BLaER1 (cell line): Measurements from ENCODE around the gene SULT2A1.
"Not testable (repeated sequence)": the region's sequence is repeated elsewhere in the genome, so short reads cannot be mapped to it uniquely, and the experiment has no call there.

Experiments used
- H3K27ac ChIP-seq: shearing (Covaris generic); formaldehyde crosslinking; 2 replicates; pipeline ENCODE4 v1.8.1; 2022
- H3K27me3 ChIP-seq: shearing (Covaris generic); formaldehyde crosslinking; 2 replicates; pipeline ENCODE4 v1.8.1; 2022
- H3K36me3 ChIP-seq: shearing (Covaris generic); formaldehyde crosslinking; 2 replicates; pipeline ENCODE4 v1.8.1; 2022
- H3K4me1 ChIP-seq: shearing (Covaris generic); formaldehyde crosslinking; 2 replicates; pipeline ENCODE4 v1.8.1; 2022
- H3K4me2 ChIP-seq: shearing (Covaris generic); formaldehyde crosslinking; 2 replicates; pipeline ENCODE4 v1.8.1; 2022
- H3K4me3 ChIP-seq: shearing (Covaris generic); formaldehyde crosslinking; 2 replicates; pipeline ENCODE4 v1.8.1; 2022
- H3K9ac ChIP-seq: shearing (Covaris generic); formaldehyde crosslinking; 2 replicates; pipeline ENCODE4 v1.8.1; 2022
- H3K9me3 ChIP-seq: shearing (Covaris generic); formaldehyde crosslinking; 2 replicates; pipeline ENCODE4 v1.8.1; 2022
- H4K20me1 ChIP-seq: shearing (Covaris generic); formaldehyde crosslinking; 2 replicates; pipeline ENCODE4 v1.8.1; 2022
- Cebpa-rat ChIP-seq: shearing (Covaris generic); IDR thresholded peaks from 2 replicates; pipeline ENCODE4 v1.8.1; 2022

SULT2A1 gene

DNA sequence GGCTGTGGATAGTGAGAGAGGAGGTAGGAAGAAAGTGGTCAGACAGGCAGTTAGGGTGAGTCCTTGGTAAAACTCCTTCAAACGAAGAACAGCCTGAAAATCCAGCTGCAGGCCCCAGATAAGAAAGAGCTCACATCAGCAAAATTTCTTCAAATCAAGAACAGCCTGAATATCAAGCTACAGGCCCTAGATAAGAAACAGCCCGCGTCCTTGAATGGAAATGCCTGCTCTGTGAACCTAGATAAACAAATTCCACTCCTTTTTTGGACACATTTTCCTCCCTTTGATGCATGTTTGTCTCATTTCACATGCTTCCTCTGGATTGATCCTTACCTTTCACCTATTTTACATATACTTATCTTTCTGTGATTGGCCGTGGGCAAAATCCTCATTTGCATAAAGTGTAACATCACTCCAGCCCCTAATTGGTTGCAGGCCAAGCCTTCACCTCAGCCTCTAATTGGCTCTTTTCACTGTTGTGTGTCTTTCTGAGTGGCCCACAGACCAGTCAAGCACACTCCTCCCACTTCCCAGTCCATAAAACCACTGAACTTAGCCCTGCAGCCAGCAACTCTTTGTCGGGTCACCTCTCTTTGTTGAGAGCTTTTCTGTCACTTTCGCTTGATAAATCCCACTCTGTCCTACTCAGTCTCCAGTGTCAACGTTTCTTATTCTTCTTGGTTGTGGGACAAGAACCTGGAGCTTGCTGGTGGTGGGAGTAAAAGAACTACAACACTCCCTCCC is 6.0 kb upstream of the SULT2A1 start:
- Histone ChIP-seq H3K4me3 (no peak overlapping the region), H4K20me1 (no peaks in the 10 kb centered on the region), H3K4me2 (no peak overlapping the region), H3K9me3 (peaks cover 31% of the 10 kb centered on the region), H3K4me1 (no peaks in the 10 kb centered on the region), H3K27me3 (no peaks in the 10 kb centered on the region), H3K36me3 (no peaks in the 10 kb centered on the region), H3K27ac (no peak overlapping the region), H3K9ac (no peak overlapping the region)
- TF ChIP-seq Cebpa-rat, result no peak

DNA sequence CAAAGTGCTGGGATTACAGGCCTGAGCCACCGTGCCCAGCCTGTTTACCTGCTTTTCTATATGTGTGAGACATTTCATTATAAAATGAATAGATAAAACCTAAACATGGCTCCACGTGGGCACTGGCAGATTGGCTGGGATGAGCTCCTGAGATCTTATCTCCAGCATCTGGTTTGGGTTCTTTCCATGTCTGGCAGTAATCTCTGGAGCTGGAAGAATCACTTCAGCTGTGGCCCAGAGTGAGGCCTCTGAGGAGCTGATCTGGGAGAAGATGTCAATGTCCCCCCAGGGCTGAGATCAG is 5.5 kb upstream of the SULT2A1 start:
- Histone ChIP-seq H3K4me3 (no peak overlapping the region), H3K27me3 (no peaks in the 10 kb centered on the region), H3K27ac (no peak overlapping the region), H3K9me3 (peaks cover 31% of the 10 kb centered on the region), H4K20me1 (no peaks in the 10 kb centered on the region), H3K4me2 (no peak overlapping the region), H3K4me1 (no peaks in the 10 kb centered on the region), H3K36me3 (no peaks in the 10 kb centered on the region), H3K9ac (no peak overlapping the region)
- no peak for TF ChIP-seq Cebpa-rat

DNA sequence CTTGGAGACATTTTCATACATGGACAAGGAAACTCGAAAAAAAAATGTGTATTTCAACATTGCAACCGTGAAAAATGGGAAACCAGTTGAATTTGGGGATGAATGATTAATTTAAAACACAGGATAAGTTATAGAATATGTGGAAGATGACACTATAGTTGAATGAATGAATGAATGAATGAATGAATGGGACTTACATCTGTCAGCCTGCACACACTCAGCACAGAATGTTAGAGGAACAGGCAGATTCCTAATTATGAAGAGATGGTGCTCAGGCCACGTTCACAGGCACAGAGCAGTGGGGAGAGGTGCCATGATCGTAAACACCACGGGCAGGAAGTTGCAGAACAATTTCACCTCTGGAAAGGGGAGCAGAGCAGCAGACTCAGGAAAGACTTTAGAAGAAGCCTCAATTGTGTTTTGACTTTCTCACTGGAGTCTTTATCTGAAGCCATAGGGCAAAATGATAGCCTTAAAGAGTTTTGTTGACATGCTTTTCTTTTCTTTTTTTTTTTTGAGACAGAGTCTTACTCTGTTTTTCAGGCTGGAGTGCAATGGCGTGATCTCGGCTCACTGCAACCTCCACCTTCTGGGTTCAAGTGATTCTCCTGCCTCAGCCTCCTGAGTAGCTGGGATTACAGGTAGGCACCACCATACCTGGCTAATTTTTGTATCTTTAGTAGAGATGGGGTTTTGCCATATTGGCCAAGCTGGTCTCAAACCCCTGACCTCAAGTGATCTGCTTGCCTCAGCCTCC is 4.9 kb upstream of the SULT2A1 start:
- Histone ChIP-seq H4K20me1 (no peaks in the 10 kb centered on the region), H3K4me1 (no peaks in the 10 kb centered on the region), H3K4me3 (no peak overlapping the region), H3K4me2 (no peak overlapping the region), H3K9me3 (peaks cover 28% of the 10 kb centered on the region), H3K27ac (no peak overlapping the region), H3K27me3 (no peaks in the 10 kb centered on the region), H3K9ac (no peak overlapping the region), H3K36me3 (no peaks in the 10 kb centered on the region)
- TF ChIP-seq Cebpa-rat, result no peak

DNA sequence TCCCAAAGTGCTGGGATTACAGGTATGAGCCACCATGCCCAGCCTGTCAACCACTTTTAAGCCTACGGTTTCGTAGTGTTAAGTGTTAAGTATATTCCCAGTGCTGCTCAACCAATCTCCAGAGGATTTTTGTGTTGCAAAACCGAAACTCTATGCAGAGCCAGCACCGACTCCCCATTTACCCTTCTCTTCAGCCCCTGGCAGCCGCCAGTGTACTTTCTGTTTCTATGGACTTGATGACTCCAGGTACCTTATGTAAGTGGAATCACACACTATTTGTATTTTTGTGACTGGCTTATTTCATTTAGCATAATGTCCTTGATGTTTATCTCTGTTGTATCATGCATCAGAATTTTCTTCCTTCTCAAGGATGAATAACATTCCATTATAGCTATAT is 1.1 kb downstream of the SULT2A1 start:
- no peak overlapping the region for H3K4me3 ChIP-seq
- H3K36me3 ChIP-seq, result no peaks in the 10 kb centered on the region
- H3K27ac ChIP-seq, result no peak overlapping the region
- H3K9me3 ChIP-seq, result no peaks in the 10 kb centered on the region
- H3K9ac ChIP-seq, result no peak overlapping the region
- H3K4me2 ChIP-seq, result no peak overlapping the region
- H4K20me1 ChIP-seq, result no peaks in the 10 kb centered on the region
- no peaks in the 10 kb centered on the region for H3K27me3 ChIP-seq
- H3K4me1 ChIP-seq, result no peaks in the 10 kb centered on the region
- TF ChIP-seq Cebpa-rat, result no peak

DNA sequence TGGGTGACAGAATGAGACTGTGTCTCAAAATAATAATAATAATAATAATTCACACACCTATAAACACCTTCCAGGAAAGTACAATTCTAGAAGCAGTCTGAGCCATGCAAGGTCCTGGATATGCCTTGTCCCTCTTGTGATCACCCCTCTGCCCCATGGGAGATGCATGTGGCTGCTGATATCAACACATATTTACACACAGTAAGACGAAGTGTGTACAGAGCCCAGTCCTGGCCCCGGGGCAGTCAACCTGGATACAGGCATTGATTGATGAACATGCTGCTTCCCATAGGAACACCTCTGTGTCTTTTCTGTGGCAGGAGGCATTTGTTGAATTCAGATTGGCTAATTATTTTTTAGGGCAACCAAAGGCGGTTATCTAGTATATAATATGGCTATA is 3.2 kb downstream of the SULT2A1 start:
- no peaks in the 10 kb centered on the region for H4K20me1 ChIP-seq
- H3K4me1 ChIP-seq, result peaks cover 15% of the 10 kb centered on the region
- H3K36me3 ChIP-seq, result no peaks in the 10 kb centered on the region
- no peak overlapping the region for H3K9ac ChIP-seq
- TF ChIP-seq Cebpa-rat, result no peak
- no peaks in the 10 kb centered on the region for H3K9me3 ChIP-seq
- H3K4me3 ChIP-seq, result no peak overlapping the region
- no peak overlapping the region for H3K4me2 ChIP-seq
- H3K27me3 ChIP-seq, result no peaks in the 10 kb centered on the region
- H3K27ac ChIP-seq, result no peak overlapping the region

DNA sequence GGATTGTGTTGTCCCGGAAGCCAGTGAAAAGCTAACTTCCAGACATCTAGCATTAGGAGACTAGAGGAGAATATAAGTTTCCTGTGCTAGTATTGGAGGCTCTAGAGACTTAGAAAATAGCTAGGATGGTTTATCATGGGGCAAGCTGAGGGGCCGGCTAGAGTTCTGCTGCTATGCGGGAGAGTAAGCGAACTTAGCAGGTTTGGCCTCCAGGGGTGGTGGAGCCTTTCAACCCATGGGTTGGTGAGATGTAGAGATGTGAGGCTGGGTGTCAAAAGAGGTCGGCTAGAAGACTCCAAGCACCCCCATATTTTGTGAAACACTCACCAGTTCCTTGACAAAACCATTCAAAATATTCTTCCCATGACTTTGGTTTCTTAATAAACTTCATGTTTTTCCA is 4.4 kb downstream of the SULT2A1 start:
- no peak overlapping the region for H3K4me2 ChIP-seq
- TF ChIP-seq Cebpa-rat, result no peak
- no peaks in the 10 kb centered on the region for H3K9me3 ChIP-seq
- H3K4me3 ChIP-seq, result no peak overlapping the region
- H4K20me1 ChIP-seq, result no peaks in the 10 kb centered on the region
- H3K27ac ChIP-seq, result no peak overlapping the region
- H3K36me3 ChIP-seq, result no peaks in the 10 kb centered on the region
- no peaks in the 10 kb centered on the region for H3K27me3 ChIP-seq
- H3K9ac ChIP-seq, result no peak overlapping the region
- peaks cover 15% of the 10 kb centered on the region for H3K4me1 ChIP-seq

DNA sequence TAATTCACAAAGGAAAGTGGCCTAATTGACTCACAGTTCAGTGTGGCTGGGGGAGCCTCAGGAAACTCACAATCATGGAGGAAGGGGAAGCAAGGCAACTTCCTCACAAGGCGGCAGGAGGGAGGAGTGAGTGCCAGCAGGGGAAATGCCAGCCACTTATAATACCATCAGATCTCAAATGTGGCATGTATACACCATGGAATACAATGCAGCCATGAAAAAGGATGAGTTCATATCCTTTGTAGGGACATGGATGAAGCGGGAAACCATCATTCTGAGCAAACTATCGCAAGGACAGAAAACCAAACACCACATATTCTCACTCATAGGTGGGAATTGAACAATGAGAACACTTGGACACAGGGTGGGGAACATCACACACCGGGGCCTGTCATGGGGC is 6.7 kb downstream of the SULT2A1 start:
- Histone ChIP-seq H3K4me2 (peak overlapping the region; percentile 45), H3K4me1 (peaks cover 15% of the 10 kb centered on the region)
- not testable (repeated sequence) for H3K36me3 ChIP-seq

DNA sequence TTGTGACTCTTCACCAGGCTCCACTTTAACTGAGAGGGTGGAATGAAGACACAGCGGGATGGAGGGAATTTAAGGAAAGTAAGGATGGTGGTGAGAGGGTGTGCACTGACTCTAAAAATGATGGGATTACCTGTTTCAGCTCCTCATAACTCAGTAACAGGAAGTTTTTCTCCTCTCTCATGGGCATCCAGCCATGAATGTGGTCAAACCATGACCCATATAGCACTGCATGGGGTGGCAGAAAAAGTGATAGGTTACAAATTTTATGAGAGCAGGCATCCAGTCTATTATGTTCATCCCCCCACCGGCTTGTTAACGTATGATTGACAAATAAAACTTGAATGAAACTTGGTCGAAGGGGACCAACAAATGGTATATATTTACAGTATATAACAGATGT is 7.2 kb downstream of the SULT2A1 start:
- H3K9ac ChIP-seq, result no peak overlapping the region
- H3K36me3 ChIP-seq, result no peaks in the 10 kb centered on the region
- H3K27ac ChIP-seq, result no peak overlapping the region

More for the DNA sequence above, 6.7 kb downstream of the SULT2A1 start:
- not testable (repeated sequence) for H3K4me3 ChIP-seq, H3K9ac ChIP-seq, H4K20me1 ChIP-seq, H3K9me3 ChIP-seq, H3K27ac ChIP-seq, H3K27me3 ChIP-seq

DNA sequence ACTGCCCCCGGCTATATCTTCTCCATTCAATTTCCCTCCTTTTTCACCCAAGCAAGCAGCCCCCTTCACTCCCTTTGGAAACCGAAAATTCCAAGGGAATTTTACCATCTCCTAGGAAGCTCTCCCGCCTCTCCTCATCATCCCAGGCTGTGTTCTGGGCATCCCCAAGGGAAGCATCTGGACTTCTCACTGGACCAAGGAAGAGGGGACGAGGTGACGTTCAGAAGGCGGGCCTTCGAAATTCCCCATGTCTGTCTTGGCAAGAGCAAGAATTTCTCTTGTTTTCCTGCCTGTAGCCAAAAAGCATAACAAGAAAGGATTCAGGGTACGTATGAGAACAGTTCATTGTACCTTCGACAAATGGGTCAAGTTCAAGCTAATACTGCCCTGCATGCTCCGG is 20.9 kb downstream of the SULT2A1 start:
- no peaks in the 10 kb centered on the region for H3K27me3 ChIP-seq
- H4K20me1 ChIP-seq, result no peaks in the 10 kb centered on the region
- no peak overlapping the region for H3K27ac ChIP-seq
- no peak overlapping the region for H3K4me3 ChIP-seq
- no peak overlapping the region for H3K9ac ChIP-seq
- H3K9me3 ChIP-seq, result peaks cover 12% of the 10 kb centered on the region
- no peaks in the 10 kb centered on the region for H3K36me3 ChIP-seq
- 0 out of 2 replicates have a peak, but pooled peaks cover 6% of the 10 kb centered on the region for H3K4me1 ChIP-seq
- H3K4me2 ChIP-seq, result no peak overlapping the region
- no peak for TF ChIP-seq Cebpa-rat

More for the DNA sequence above, 7.2 kb downstream of the SULT2A1 start:
- Histone ChIP-seq H3K4me2 (peak overlapping the region; percentile 45), H3K4me1 (peaks cover 15% of the 10 kb centered on the region), H3K27me3 (no peaks in the 10 kb centered on the region), H4K20me1 (no peaks in the 10 kb centered on the region), H3K9me3 (no peaks in the 10 kb centered on the region), H3K4me3 (no peak overlapping the region)
- TF ChIP-seq Cebpa-rat, result no peak

DNA sequence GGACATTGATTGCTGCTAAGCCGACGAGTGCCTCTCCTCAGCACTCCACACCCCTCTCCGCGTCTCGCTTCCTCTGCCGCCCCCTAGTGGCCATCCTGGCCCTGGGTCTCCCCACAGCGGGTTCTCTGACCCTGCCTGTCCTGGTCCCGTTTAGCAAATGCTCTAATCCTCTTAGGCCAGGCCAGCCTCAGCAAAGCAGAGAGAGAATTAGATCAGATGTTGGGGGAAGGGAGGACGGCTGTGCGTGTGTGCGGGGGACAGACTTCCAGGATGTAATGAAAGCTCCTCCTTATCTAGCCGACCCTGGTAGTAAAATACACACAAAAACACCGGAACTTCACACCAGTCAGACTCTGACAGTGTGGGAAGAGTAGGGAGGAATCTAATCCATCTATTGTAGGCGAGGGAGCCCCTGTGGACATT is 22.6 kb downstream of the SULT2A1 start:
- Histone ChIP-seq H3K9ac (no peak overlapping the region), H3K4me1 (0 out of 2 replicates have a peak, but pooled peaks cover under 1% of the 10 kb centered on the region), H3K36me3 (no peaks in the 10 kb centered on the region), H3K9me3 (peaks cover 12% of the 10 kb centered on the region), H3K4me3 (no peak overlapping the region), H4K20me1 (no peaks in the 10 kb centered on the region), H3K27ac (no peak overlapping the region), H3K4me2 (no peak overlapping the region), H3K27me3 (no peaks in the 10 kb centered on the region)
- TF ChIP-seq Cebpa-rat, result no peak
